ENCODE data around the gene R3HDML. TPM values are rescaled to one million over a fixed set of nuclear protein-coding genes. Genes with fewer than 3 reads are reported as not detected.
"Not testable (repeated sequence)": the region's sequence is repeated elsewhere in the genome, so short reads cannot be mapped to it uniquely, and the experiment has no call there.

The R3HDML gene
- total RNA-seq, 1 donor from 2014 or later = not detected

DNA sequence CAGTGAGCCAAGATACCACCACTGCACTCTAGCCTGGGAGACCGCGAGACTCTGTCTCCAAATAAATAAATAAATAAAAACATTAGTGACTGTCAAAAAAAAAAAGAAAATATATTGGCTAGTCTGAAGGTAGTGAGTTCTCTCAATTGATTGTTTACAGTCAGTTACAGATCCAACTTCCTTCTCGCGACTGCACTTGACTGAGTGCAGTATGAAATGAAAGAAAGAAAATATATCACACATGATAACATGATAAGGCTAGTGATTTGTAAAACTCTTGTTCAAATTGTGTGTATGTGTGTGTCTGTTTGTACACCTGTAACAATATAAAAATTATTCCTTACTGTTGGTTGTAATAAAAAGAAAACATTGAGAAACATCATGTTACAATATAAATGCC, 7.9 kb downstream of the R3HDML start:
- DNase-seq (ENCODE audit: low read depth) = no peak
- TF ChIP-seq CTCF (conservative IDR thresholded peaks at IDR 0.05; ENCODE audit: low read depth, low read length) = no peak
- H3K4me3 ChIP-seq (ENCODE audit: low read depth, low read length) = no peak overlapping the region

- H3K4me3 ChIP-seq (ENCODE audit: low read depth, low read length) = no peak overlapping the region
- DNase-seq (ENCODE audit: low read depth) = no peak
- TF ChIP-seq CTCF (conservative IDR thresholded peaks at IDR 0.05; ENCODE audit: low read depth, low read length) = no peak
These were observed 8.3 kb downstream of the R3HDML start for GRCh38 chr20:44345147-44345546.

- not testable (repeated sequence) for H3K4me3 ChIP-seq (ENCODE audit: low read depth, low read length); DNase-seq (ENCODE audit: low read depth)
These were observed 9.1 kb downstream of the R3HDML start for GRCh38 chr20:44345941-44346340.

GRCh38 chr20:44348168-44348659, 11.4 kb downstream of the R3HDML start:
- no peak for DNase-seq (ENCODE audit: low read depth)
- no peak for TF ChIP-seq CTCF (conservative IDR thresholded peaks at IDR 0.05; ENCODE audit: low read depth, low read length)
- no peak overlapping the region for H3K4me3 ChIP-seq (ENCODE audit: low read depth, low read length)

DNA sequence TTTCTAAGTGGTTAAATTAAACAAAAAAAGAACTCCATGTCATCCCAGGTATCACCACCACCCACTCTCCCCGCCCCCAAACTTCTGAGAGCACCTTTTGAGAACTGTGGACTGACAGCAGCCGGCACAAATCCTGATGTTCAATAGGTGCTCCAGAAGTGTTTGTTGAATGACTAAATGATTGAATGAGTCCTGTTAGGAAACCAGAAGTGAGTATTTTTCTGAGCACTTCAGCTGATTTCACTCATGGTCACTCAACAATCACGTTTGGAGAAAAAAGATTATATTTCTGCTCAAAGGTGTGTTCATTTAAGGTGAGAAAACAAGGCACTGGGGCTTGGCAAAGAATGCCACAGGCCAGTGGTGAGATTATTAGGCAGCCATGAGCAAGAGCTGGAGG, 12.5 kb downstream of the R3HDML start:
- no peak for DNase-seq (ENCODE audit: low read depth)
- TF ChIP-seq CTCF (conservative IDR thresholded peaks at IDR 0.05; ENCODE audit: low read depth, low read length) = no peak
- no peak overlapping the region for H3K4me3 ChIP-seq (ENCODE audit: low read depth, low read length)

- H3K4me3 ChIP-seq (ENCODE audit: low read depth, low read length) = no peak overlapping the region
- DNase-seq (ENCODE audit: low read depth) = no peak
- TF ChIP-seq CTCF (conservative IDR thresholded peaks at IDR 0.05; ENCODE audit: low read depth, low read length) = no peak
These were observed 13.7 kb downstream of the R3HDML start for GRCh38 chr20:44350567-44350966.

GRCh38 chr20:44354979-44355497, 18.2 kb downstream of the R3HDML start:
- TF ChIP-seq CTCF (conservative IDR thresholded peaks at IDR 0.05; ENCODE audit: low read depth, low read length) = no peak

More at GRCh38 chr20:44354979-44355497, 18.2 kb downstream of the R3HDML start:
- no peak for DNase-seq (ENCODE audit: low read depth)
- H3K4me3 ChIP-seq (ENCODE audit: low read depth, low read length) = no peak overlapping the region

Measured in epithelial cell of proximal tubule (primary cell).